Stomach (tissue), 9 donors: ENCODE results near the gene SLC17A2. TPM values are rescaled to one million over a fixed set of nuclear protein-coding genes. Genes with fewer than 3 reads are reported as not detected.

ENCODE experiments used
- DNase-seq, 2 donors: peaks; one replicate each; pipeline versions ENCODE4 v3.0.0 to v3.0.0-alpha.2; 2013 to 2019
- H3K27ac ChIP-seq, 5 donors: fragments of 200-600 bp in 4 of 5; sonication (generic) in 4 of 5; one replicate each; pipeline ENCODE4 v1.5.1; 2013 to 2019; ENCODE audit warnings: mild to moderate bottlenecking in 1 of 5, moderate library complexity in 1 of 5
- H3K27me3 ChIP-seq, 3 donors: fragments of 200-600 bp; sonication (generic); one replicate each; pipeline ENCODE4 v1.5.1; 2017 to 2019; ENCODE audit warnings: mixed run types in 1 of 3
- H3K36me3 ChIP-seq, 4 donors: fragments of 200-600 bp; sonication (generic); 1 replicate in 3 of 4; 2 replicates in 1 of 4; pipeline ENCODE4 v1.5.1; 2016 to 2019
- H3K4me1 ChIP-seq, 4 donors: fragments of 200-600 bp; sonication (generic); one replicate each; pipeline ENCODE4 v1.5.1; 2016 to 2019
- H3K4me3 ChIP-seq, 4 donors: fragments of 200-600 bp; sonication (generic) in 3 of 4; one replicate each; pipeline ENCODE4 v1.5.1; 2016 to 2019; ENCODE audit warnings: mild to moderate bottlenecking in 1 of 4
- H3K9me3 ChIP-seq, 4 donors: fragments of 200-600 bp; sonication (generic); one replicate each; pipeline ENCODE4 v1.5.1; 2016 to 2019
- EP300 ChIP-seq: sonication (generic); formaldehyde crosslinking; IDR thresholded peaks from one replicate; pipeline ENCODE4 v1.6.1; 2017; ENCODE audit warnings: antibody characterized with exemption
- POLR2A ChIP-seq, 4 donors: fragments of 450-650 bp; IDR thresholded peaks; one replicate each; pipeline ENCODE4 v1.6.1; 2016; ENCODE audit warnings: antibody characterized with exemption in 4 of 4, control low read depth in 2 of 4, mild to moderate bottlenecking in 1 of 4, moderate library complexity in 1 of 4
- POLR2AphosphoS5 ChIP-seq, 3 donors: sonication (generic); formaldehyde crosslinking; IDR thresholded peaks; one replicate each; pipeline ENCODE4 v1.6.1; 2016; ENCODE audit warnings: antibody characterized with exemption in 3 of 3
- WGBS, 5 donors: extraction: QIAGEN DNeasy Blood & Tissue Kit in 3 of 5; methylation state at CpG; one replicate each; pipeline versions ENCODE4 v1.1.5 to v1.1.7; 2013 to 2018; 5-methylcytosine and 5-hydroxymethylcytosine counted together
- intact Hi-C: fragments of 100-400 bp; cut with DNase I; formaldehyde crosslinking; loops from one replicate; pipeline ENCODE4 v1.15.1; 2023; ENCODE audit warnings: low total_unique reads
- polyA plus RNA-seq, 3 donors: library from polyadenylated mRNA; stranded (reverse); fragments of 200-250 nt; gene quantifications; one replicate each; pipeline ENCODE4 v1.2.3, GENCODE V29; 2013
- total RNA-seq, 5 donors: library from RNA; depleted of rRNA; stranded (reverse); fragments of >200 nt; gene quantifications; one replicate each; pipeline versions ENCODE4 v1.1.0 to v1.2.3, GENCODE V29; 2014 to 2016
- TF ChIP-seq, protein P1 (sequence below), 7 experiments: fragments of 450-650 bp in 4 of 7; fragments of 200-600 bp in 3 of 7; sonication (generic) in 3 of 7; IDR thresholded peaks; one replicate each; pipeline ENCODE4 v1.5.1; 2016 to 2019; ENCODE audit warnings: antibody characterized with exemption in 7 of 7, control low read depth in 2 of 7, mild to moderate bottlenecking in 1 of 7
- donor health status: healthy with polysubstance abuse.
- donor health status: Bipolar disorder and iron deficiency.
- donor health status: healthy.

The SLC17A2 gene
- total and polyA plus RNA-seq, 8 donors: not detected

GRCh38 chr6:25928562-25929324, 1.7 kb downstream of the SLC17A2 start:
- no peaks in the 10 kb centered on the region for H3K36me3 ChIP-seq

DNA sequence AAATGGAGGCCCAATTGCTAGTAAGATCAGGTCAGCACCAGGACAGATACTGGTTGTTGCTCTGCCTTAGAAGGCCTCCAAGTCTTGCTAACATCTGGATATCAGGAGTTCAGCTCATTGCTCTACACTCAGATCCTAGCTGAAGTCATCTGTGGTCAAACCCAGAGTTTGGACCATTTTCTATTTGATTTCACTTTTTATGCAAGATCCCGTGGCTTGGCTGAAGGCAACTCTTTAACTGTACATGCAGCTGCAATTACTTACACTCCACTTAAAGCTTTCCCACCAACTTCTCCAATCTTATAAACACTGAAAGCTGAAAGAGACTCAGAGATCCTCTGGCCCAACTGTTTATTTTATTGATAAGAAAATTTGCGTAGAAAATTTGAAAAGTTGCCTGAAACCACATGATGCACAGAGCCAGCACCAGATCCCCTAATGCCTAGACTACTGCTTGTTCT, 2.7 kb downstream of the SLC17A2 start:
- Histone ChIP-seq H3K27ac (no peak overlapping the region), H3K4me1 (peaks cover 0 to 13% (median 0%) of the 10 kb centered on the region in 4 donors), H3K27me3 (no peaks in the 10 kb centered on the region), H3K36me3 (no peaks in the 10 kb centered on the region), H3K4me3 (no peak overlapping the region), H3K9me3 (no peaks in the 10 kb centered on the region)
- TF ChIP-seq POLR2A (IDR thresholded peaks at IDR 0.05) (no peak), POLR2AphosphoS5 (IDR thresholded peaks at IDR 0.05) (no peak), EP300 (no peak)
- TF ChIP-seq, protein P1, sequence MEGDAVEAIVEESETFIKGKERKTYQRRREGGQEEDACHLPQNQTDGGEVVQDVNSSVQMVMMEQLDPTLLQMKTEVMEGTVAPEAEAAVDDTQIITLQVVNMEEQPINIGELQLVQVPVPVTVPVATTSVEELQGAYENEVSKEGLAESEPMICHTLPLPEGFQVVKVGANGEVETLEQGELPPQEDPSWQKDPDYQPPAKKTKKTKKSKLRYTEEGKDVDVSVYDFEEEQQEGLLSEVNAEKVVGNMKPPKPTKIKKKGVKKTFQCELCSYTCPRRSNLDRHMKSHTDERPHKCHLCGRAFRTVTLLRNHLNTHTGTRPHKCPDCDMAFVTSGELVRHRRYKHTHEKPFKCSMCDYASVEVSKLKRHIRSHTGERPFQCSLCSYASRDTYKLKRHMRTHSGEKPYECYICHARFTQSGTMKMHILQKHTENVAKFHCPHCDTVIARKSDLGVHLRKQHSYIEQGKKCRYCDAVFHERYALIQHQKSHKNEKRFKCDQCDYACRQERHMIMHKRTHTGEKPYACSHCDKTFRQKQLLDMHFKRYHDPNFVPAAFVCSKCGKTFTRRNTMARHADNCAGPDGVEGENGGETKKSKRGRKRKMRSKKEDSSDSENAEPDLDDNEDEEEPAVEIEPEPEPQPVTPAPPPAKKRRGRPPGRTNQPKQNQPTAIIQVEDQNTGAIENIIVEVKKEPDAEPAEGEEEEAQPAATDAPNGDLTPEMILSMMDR (IDR thresholded peaks at IDR 0.05): no peak
- intact Hi-C loops: no loop called here
- no peak for DNase-seq
- WGBS, 5 donors: 17 to 42% (median 18%) methylated on average over 2 of the region's 2 CpGs

More at GRCh38 chr6:25928562-25929324, 1.7 kb downstream of the SLC17A2 start:
- Histone ChIP-seq H3K27me3 (no peaks in the 10 kb centered on the region), H3K4me3 (no peak overlapping the region), H3K9me3 (no peaks in the 10 kb centered on the region), H3K4me1 (peaks cover 0 to 13% (median 0%) of the 10 kb centered on the region in 4 donors), H3K27ac (no peak overlapping the region)
- intact Hi-C loops: no loop called here
- 76 to 81% (median 79%) methylated on average over 4 of the region's 4 CpGs for WGBS, 5 donors
- TF ChIP-seq, protein P1 (IDR thresholded peaks at IDR 0.05): no peak
- no peak for TF ChIP-seq EP300
- TF ChIP-seq POLR2A (IDR thresholded peaks at IDR 0.05): no peak
- TF ChIP-seq POLR2AphosphoS5 (IDR thresholded peaks at IDR 0.05): no peak
- no peak for DNase-seq

DNA sequence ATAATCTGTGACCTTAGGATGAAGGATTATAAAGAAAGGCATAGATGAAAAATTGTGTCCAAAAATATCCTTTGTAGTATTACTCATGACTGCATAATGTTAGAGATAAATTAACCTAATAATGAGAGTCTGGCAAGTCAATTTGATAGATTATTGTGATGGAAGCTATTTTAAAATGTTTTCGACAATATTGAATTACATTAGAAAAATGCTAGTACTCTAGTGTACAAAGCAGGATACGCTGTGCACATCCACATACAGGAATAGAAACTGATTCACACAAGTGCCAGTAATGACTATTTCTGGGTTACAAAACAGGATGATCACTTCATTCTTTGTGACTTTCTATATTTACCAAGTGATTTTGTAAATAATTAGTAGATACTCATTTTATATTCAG, 3.3 kb downstream of the SLC17A2 start:
- no peaks in the 10 kb centered on the region for H3K9me3 ChIP-seq
- no peak for DNase-seq
- H3K27ac ChIP-seq: no peak overlapping the region
- H3K4me3 ChIP-seq: no peak overlapping the region
- peaks cover 0 to 13% (median 0%) of the 10 kb centered on the region in 4 donors for H3K4me1 ChIP-seq
- intact Hi-C loops: no loop called here
- no peaks in the 10 kb centered on the region for H3K36me3 ChIP-seq
- TF ChIP-seq EP300 (no peak), POLR2A (IDR thresholded peaks at IDR 0.05) (no peak), POLR2AphosphoS5 (IDR thresholded peaks at IDR 0.05) (no peak)
- TF ChIP-seq, protein P1 (IDR thresholded peaks at IDR 0.05): no peak
- no peaks in the 10 kb centered on the region for H3K27me3 ChIP-seq
- WGBS, 5 donors: 84 to 90% (median 87%) methylated on average over 2 of the region's 2 CpGs

DNA sequence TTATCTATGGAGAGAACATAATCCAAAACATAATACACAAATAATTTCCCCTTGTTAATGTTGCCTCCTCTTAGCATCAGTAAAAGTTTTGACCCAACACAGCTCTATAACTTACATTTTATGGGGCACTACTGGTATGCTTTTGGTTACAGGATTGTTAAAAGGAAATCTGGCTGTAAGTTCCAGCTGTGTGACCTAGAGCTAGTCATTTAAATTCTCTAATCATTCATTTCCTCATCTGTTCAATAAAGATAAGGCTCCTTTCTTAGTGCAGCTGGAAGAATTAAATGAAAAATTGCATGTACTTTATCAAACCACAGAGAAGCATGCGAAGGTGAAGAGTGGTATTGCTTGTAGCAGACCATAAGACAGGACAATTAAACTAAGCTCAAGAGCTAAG, 4.6 kb downstream of the SLC17A2 start:
- no peak for DNase-seq
- H3K27ac ChIP-seq: no peak overlapping the region
- H3K27me3 ChIP-seq: no peaks in the 10 kb centered on the region
- intact Hi-C loops: no loop called here
- H3K4me1 ChIP-seq: peaks cover 0 to 13% (median 0%) of the 10 kb centered on the region in 4 donors
- 25 to 36% (median 27%) methylated on average over 1 of the region's 1 CpG for WGBS, 5 donors
- H3K36me3 ChIP-seq: no peaks in the 10 kb centered on the region
- H3K4me3 ChIP-seq: no peak overlapping the region
- H3K9me3 ChIP-seq: no peaks in the 10 kb centered on the region
- no peak for TF ChIP-seq EP300
- TF ChIP-seq POLR2A (IDR thresholded peaks at IDR 0.05): no peak
- no peak for TF ChIP-seq POLR2AphosphoS5 (IDR thresholded peaks at IDR 0.05)
- TF ChIP-seq, protein P1 (IDR thresholded peaks at IDR 0.05): no peak
